Fibroblast of lung (primary cell): Measurements from ENCODE around the gene PLCG2. TPM values are rescaled to one million over a fixed set of nuclear protein-coding genes. Genes with fewer than 3 reads are reported as not detected.
"Not testable (repeated sequence)": the region's sequence is repeated elsewhere in the genome, so short reads cannot be mapped to it uniquely, and the experiment has no call there.

ENCODE experiments used
- DNase-seq, 2 donors: peaks; one replicate each; pipeline versions ENCODE4 v3.0.0 to v3.0.0-alpha.2; 2010; ENCODE audit warnings: low read depth in 2 of 2
- H2AFZ ChIP-seq: 2 replicates; pipeline ENCODE4 v1.5.1; 2012; ENCODE audit warnings: low read length, control low read depth, inconsistent platforms
- H3K27ac ChIP-seq: 2 replicates; pipeline ENCODE4 v1.5.1; 2011; ENCODE audit warnings: low read length, control low read depth; ENCODE audit not compliant: insufficient read depth
- H3K27me3 ChIP-seq: 2 replicates; pipeline ENCODE4 v1.5.1; 2011; ENCODE audit warnings: mild to moderate bottlenecking, low read length; ENCODE audit not compliant: control insufficient read depth, insufficient read depth
- H3K36me3 ChIP-seq: 2 replicates; pipeline ENCODE4 v1.5.1; 2011; ENCODE audit warnings: low read length; ENCODE audit not compliant: control insufficient read depth, insufficient read depth
- H3K4me1 ChIP-seq: 2 replicates; pipeline ENCODE4 v1.5.1; 2011; ENCODE audit warnings: low read length; ENCODE audit not compliant: control insufficient read depth, insufficient read depth; ENCODE audit errors: extremely low read depth
- H3K4me2 ChIP-seq: 2 replicates; pipeline ENCODE4 v1.5.1; 2011; ENCODE audit warnings: low read length, control low read depth; ENCODE audit not compliant: insufficient read depth; ENCODE audit errors: extremely low read depth
- H3K4me3 ChIP-seq, 4 experiments: fragments of 200-600 bp in 1 of 4; sonication (generic) in 1 of 4; replicated peaks in 1 of 4; 2 replicates each; pipeline ENCODE4 v1.5.1; 2011 to 2016; ENCODE audit warnings: low read length in 4 of 4, low read depth in 3 of 4, mild to moderate bottlenecking in 3 of 4, control low read depth in 2 of 4, inconsistent platforms in 1 of 4, mixed read lengths in 1 of 4; ENCODE audit not compliant: insufficient read depth in 1 of 4; ENCODE audit errors: control extremely low read depth in 1 of 4
- H3K79me2 ChIP-seq: 2 replicates; pipeline ENCODE4 v1.5.1; 2012; ENCODE audit warnings: mild to moderate bottlenecking, low read length, inconsistent platforms; ENCODE audit not compliant: control insufficient read depth, insufficient read depth
- H3K9ac ChIP-seq: 2 replicates; pipeline ENCODE4 v1.5.1; 2011; ENCODE audit warnings: mild to moderate bottlenecking, low read length, control low read depth; ENCODE audit not compliant: insufficient read depth
- H3K9me3 ChIP-seq: 2 replicates; pipeline ENCODE4 v1.5.1; 2012; ENCODE audit warnings: low read depth, low read length; ENCODE audit not compliant: control insufficient read depth, insufficient read depth
- H4K20me1 ChIP-seq: 2 replicates; pipeline ENCODE4 v1.5.1; 2011; ENCODE audit warnings: low read length; ENCODE audit not compliant: control insufficient read depth, insufficient read depth; ENCODE audit errors: extremely low read depth
- EZH2 ChIP-seq: IDR thresholded peaks from 2 replicates; pipeline ENCODE4 v1.5.1; 2012; ENCODE audit warnings: low read length, control low read depth, mild to moderate bottlenecking; ENCODE audit errors: missing control alignments
- polyA plus RNA-seq, 2 donors: library from polyadenylated mRNA; depleted of rRNA in 1 of 2; stranded (reverse) in 1 of 2; unstranded in 1 of 2; fragments of >200 nt; gene quantifications; 2 replicates each; pipeline ENCODE4 v1.2.1, GENCODE V29; 2011 to 2012; ENCODE audit warnings: missing spikeins in 1 of 2
- total RNA-seq: library from RNA; depleted of rRNA; stranded (reverse); fragments of >200 nt; gene quantifications from 2 replicates; pipeline ENCODE4 v1.2.1, GENCODE V29; 2014
- TF ChIP-seq, protein P1 (sequence below), 2 donors: IDR thresholded peaks in 1 of 2; conservative IDR thresholded peaks in 1 of 2; 1 replicate in 1 of 2; 2 replicates in 1 of 2; pipeline ENCODE4 v1.5.1; 2011 to 2012; ENCODE audit warnings: low read length in 2 of 2, control low read depth in 1 of 2, inconsistent platforms in 1 of 2, low read depth in 1 of 2, mild to moderate bottlenecking in 1 of 2

Gene PLCG2
- total and polyA plus RNA-seq, 2 donors (not counting 1 experiment from before 2014, with no cell fraction given): 0.53 to 0.66 TPM

DNA sequence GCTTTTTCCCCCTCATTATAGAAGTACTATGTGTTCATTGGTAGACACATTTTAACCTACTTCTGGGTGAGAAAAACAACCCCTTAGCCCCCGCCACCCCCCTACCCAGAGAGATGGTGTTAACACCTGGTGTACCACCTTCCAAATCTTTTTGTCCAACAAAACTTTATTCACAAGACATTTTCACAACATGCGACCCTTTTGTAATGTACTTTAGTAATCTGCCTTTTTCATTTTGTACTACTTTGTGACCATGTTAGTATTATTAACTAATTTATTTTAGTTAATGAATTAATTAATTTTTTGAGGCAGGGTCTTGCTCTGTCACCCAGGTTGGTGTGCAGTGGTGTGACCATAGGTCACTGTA lies 20.0 kb downstream of the PLCG2 start:
- no peak for DNase-seq
- no peak overlapping the region for H3K9ac ChIP-seq
- no peak overlapping the region for H3K4me2 ChIP-seq
- no peaks in the 10 kb centered on the region for H3K36me3 ChIP-seq
- no peaks in the 10 kb centered on the region for H4K20me1 ChIP-seq
- H3K4me3 ChIP-seq: no peak overlapping the region
- no peaks in the 10 kb centered on the region for H3K4me1 ChIP-seq
- H3K27me3 ChIP-seq: no peaks in the 10 kb centered on the region
- no peak overlapping the region for H2AFZ ChIP-seq
- H3K27ac ChIP-seq: no peak overlapping the region
- TF ChIP-seq EZH2: no peak
- TF ChIP-seq, protein P1, sequence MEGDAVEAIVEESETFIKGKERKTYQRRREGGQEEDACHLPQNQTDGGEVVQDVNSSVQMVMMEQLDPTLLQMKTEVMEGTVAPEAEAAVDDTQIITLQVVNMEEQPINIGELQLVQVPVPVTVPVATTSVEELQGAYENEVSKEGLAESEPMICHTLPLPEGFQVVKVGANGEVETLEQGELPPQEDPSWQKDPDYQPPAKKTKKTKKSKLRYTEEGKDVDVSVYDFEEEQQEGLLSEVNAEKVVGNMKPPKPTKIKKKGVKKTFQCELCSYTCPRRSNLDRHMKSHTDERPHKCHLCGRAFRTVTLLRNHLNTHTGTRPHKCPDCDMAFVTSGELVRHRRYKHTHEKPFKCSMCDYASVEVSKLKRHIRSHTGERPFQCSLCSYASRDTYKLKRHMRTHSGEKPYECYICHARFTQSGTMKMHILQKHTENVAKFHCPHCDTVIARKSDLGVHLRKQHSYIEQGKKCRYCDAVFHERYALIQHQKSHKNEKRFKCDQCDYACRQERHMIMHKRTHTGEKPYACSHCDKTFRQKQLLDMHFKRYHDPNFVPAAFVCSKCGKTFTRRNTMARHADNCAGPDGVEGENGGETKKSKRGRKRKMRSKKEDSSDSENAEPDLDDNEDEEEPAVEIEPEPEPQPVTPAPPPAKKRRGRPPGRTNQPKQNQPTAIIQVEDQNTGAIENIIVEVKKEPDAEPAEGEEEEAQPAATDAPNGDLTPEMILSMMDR (conservative IDR thresholded peaks at IDR 0.05 in 1 of 2, IDR thresholded peaks at IDR 0.05 in 1 of 2; ENCODE audit: low read depth in 1 of 2, low read length in 2 of 2): no peak
- H3K79me2 ChIP-seq: no peaks in the 10 kb centered on the region
- no peaks in the 10 kb centered on the region for H3K9me3 ChIP-seq

DNA sequence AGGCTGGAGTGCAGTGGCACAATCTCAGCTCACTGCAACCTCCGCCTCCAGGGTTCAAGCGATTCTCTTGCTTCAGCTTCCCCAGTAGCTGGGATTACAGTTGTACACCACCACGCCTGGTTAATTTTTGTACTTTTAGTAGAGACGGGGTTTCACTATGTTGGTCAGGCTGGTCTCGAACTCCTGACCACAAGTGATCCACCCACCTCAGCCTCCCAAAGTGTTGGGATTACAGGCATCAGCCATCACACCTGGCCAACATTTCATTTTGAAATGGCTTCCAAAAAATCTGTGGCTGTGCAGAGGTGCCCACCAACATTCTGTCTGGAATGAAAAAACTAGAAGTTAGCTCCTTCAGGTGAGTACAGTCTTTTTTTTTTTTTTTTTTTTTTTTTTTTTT lies 22.6 kb downstream of the PLCG2 start:
- H3K4me3 ChIP-seq, H3K4me2 ChIP-seq, H3K9me3 ChIP-seq, H3K4me1 ChIP-seq, DNase-seq, H4K20me1 ChIP-seq, H3K36me3 ChIP-seq, H3K27me3 ChIP-seq, H3K9ac ChIP-seq, H2AFZ ChIP-seq, H3K79me2 ChIP-seq, H3K27ac ChIP-seq: not testable (repeated sequence)

DNA sequence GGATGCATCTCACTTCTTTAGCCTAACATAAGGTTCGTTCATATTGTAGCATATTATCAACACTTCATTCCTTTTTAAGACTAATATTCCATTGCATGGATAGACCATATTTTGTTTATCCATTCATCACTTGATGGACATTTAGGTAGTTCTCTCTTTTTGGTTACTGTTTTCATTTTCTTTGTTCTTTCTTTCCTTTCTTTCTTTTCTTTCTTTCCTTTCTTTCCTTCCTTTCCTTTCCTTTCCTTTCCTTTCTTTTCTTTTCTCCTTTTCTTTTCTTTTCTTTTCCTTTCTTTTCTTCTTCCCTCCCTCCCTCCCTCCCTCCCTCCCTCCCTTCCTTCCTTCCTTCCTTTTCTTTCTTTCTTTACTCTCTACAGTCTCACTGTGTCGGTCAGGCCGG lies 24.2 kb downstream of the PLCG2 start:
- no peak for TF ChIP-seq EZH2
- TF ChIP-seq, protein P1 (conservative IDR thresholded peaks at IDR 0.05 in 1 of 2, IDR thresholded peaks at IDR 0.05 in 1 of 2; ENCODE audit: low read depth in 1 of 2, low read length in 2 of 2): no peak
- H3K27me3 ChIP-seq: no peaks in the 10 kb centered on the region
- no peak overlapping the region for H3K4me3 ChIP-seq
- no peak overlapping the region for H3K27ac ChIP-seq
- H3K9ac ChIP-seq: no peak overlapping the region
- no peak for DNase-seq
- H3K4me1 ChIP-seq: no peaks in the 10 kb centered on the region
- H3K36me3 ChIP-seq: no peaks in the 10 kb centered on the region
- no peaks in the 10 kb centered on the region for H3K79me2 ChIP-seq
- H2AFZ ChIP-seq: no peak overlapping the region
- no peak overlapping the region for H3K4me2 ChIP-seq
- no peaks in the 10 kb centered on the region for H3K9me3 ChIP-seq
- no peaks in the 10 kb centered on the region for H4K20me1 ChIP-seq
